NCI-H2227 (cell line): ENCODE results near the gene FAAH2.
"Not testable (repeated sequence)": the region's sequence is repeated elsewhere in the genome, so short reads cannot be mapped to it uniquely, and the experiment has no call there.

Experiments
- DNase-seq: peaks from one replicate; lab custom pipeline; 2025; ENCODE audit not compliant: unreplicated experiment; lab: John Stamatoyannopoulos, UW

Gene FAAH2

DNA sequence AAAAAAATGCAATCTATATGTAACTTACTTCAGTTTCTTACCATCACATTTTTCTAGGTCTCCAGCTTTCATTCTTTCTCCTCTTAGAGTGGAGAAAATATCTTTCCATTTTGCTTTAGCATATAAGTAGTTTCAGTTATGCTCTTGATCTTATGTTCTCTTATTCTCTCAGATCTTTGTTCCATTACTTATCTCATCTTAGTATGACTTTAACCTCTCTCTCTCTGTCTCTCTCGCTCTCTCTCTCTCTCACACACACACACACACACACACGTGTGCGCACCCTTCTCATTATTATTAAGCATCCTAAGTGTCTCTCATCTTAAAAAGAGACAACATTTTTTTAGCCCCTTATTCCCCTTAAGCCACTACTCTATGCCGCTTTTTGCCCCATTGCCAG lies 92.8 kb downstream of the FAAH2 start:
- DNase-seq = no peak

- no peak for DNase-seq
These were observed 93.7 kb downstream of the FAAH2 start for GRCh38 chrX:57380026-57380796.

- DNase-seq = not testable (repeated sequence)
These were observed 107.7 kb downstream of the FAAH2 start for GRCh38 chrX:57394162-57394561.

GRCh38 chrX:57403191-57403590 lies 116.7 kb downstream of the FAAH2 start:
- not testable (repeated sequence) for DNase-seq

- no peak for DNase-seq
These were observed 119.6 kb downstream of the FAAH2 start for GRCh38 chrX:57406149-57406548.

- DNase-seq = no peak
These were observed 131.3 kb downstream of the FAAH2 start for GRCh38 chrX:57417827-57418226.

- no peak for DNase-seq
These were observed 135.8 kb downstream of the FAAH2 start for GRCh38 chrX:57422289-57422688.

DNA sequence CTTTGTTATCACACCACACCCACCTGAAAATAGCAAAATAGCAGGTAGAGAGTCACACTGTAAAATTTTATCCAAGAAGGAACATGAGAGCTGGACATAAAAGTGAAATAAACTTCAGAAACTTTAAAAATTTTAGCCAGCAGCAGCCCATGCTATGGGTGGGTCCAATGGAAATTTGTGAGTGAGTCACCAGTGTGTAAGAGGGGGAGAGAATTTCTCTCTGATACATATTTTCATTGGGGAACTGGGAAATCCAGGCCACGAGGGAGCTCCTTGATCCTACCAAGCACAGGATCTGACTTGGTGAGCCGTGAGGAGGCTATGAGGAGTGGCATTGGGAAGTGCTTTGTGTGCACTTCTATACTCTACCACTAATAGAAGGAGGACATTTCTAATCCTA lies 136.3 kb downstream of the FAAH2 start:
- no peak for DNase-seq

GRCh38 chrX:57445076-57445475 lies 158.6 kb downstream of the FAAH2 start:
- no peak for DNase-seq

DNA sequence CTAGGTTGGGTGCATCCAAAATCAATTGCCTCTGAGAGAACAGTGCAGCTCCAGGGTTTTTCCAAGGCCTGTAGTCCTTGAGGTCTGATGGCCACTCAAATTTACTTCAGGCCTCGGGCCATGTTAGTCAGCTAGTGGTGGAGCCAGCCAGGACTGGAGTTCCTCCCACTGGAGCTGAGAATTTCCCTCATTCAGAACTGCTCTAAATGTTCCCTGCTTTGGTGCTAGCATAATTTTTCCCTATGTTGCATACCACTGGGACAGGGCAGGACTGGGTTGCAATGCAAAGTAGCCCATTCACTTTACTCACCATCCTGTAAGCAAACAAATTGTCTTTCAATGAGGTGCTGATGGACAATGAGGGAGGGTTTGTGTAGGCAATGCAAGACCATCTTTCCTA lies 159.3 kb downstream of the FAAH2 start:
- no peak for DNase-seq

- DNase-seq = no peak
These were observed 161.3 kb downstream of the FAAH2 start for GRCh38 chrX:57447856-57448255.

DNA sequence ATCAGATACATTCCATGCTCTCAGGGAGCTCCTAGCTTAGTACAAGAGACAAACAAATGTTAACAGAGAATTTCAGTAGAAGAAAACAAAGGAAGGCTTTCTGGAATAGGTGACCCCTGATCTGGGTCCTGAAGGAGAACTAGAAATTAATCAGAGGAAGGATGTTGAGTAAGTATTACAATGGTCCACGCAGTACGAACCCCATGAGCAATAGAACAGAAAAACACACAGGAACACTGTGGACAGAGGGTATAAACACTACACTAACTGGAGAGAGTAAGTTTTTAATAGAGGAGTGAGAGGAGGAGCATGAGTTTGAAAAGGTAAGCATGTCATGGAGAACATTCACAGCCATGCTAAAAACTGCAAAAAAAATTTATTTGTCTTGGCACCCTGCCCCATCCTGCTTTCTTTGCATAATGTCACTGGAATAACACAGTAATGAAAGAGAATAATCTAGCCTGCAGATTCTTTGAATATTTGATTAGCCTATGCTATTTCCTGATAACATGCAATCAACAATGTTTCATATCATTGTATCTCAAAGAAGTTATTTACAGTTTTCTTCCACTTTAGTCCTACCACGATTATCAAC lies 165.0 kb downstream of the FAAH2 start:
- DNase-seq = no peak

DNA sequence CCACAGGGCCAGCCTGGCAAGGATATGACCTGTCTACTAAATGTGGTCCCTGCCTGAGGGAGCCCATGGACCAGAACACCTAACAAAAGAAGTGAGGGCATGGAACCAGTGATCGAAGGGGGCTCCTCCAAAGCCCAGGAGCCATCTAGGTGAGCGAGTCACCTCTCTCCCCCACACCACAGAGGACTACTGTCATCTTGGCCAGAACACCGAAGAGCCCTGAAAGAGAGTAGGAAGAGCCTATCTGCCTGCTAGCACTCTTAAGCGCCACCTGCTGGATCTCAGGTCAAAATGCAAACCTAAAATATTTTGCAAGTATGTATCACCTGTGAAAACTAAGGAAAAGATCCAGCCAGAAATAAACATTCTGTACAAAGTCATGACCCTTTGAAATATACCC lies 167.4 kb downstream of the FAAH2 start:
- DNase-seq = no peak

- no peak for DNase-seq
These were observed 195.0 kb downstream of the FAAH2 start for GRCh38 chrX:57481514-57481913.

- no peak for DNase-seq
These were observed 230.0 kb downstream of the FAAH2 start for GRCh38 chrX:57516491-57516890.

GRCh38 chrX:57519578-57520118 lies 233.1 kb downstream of the FAAH2 start:
- DNase-seq = no peak

GRCh38 chrX:57528670-57529255 lies 242.3 kb downstream of the FAAH2 start:
- DNase-seq = no peak
